Skin epidermis (tissue), 12 donors: Measurements from ENCODE around the gene PADI2.
"Not testable (repeated sequence)": the region's sequence is repeated elsewhere in the genome, so short reads cannot be mapped to it uniquely, and the experiment has no call there.

ENCODE experiments used
- H3K27ac ChIP-seq, 21 experiments: fragments of 200-600 bp; sonication (generic) in 11 of 21; one replicate each; pipeline ENCODE4 v1.5.0; 2020; ENCODE audit warnings: mild to moderate bottlenecking in 3 of 21, inconsistent platforms in 2 of 21, moderate library complexity in 2 of 21
- H3K4me3 ChIP-seq, 7 experiments: fragments of 200-600 bp; sonication (generic) in 2 of 7; one replicate each; pipeline ENCODE4 v1.5.0; 2020; ENCODE audit warnings: inconsistent platforms in 2 of 7, mild to moderate bottlenecking in 2 of 7, moderate library complexity in 1 of 7

Gene PADI2

GRCh38 chr1:17066361-17067068 is 52.7 kb downstream of the PADI2 start:
- Histone ChIP-seq H3K4me3 (no peak overlapping the region), H3K27ac (peak overlapping the region in 4 of 21 experiments; percentile 3 to 39 (median 34))

- no peak overlapping the region for H3K4me3 ChIP-seq
- H3K27ac ChIP-seq, result peak overlapping the region in 4 of 21 experiments; percentile 13 to 39 (median 34)
Observed at GRCh38 chr1:17065666-17066065, 53.6 kb downstream of the PADI2 start.

GRCh38 chr1:17062751-17063150 is 56.5 kb downstream of the PADI2 start:
- H3K27ac ChIP-seq, result peak overlapping the region in 1 of 21 experiments; percentile 12

DNA sequence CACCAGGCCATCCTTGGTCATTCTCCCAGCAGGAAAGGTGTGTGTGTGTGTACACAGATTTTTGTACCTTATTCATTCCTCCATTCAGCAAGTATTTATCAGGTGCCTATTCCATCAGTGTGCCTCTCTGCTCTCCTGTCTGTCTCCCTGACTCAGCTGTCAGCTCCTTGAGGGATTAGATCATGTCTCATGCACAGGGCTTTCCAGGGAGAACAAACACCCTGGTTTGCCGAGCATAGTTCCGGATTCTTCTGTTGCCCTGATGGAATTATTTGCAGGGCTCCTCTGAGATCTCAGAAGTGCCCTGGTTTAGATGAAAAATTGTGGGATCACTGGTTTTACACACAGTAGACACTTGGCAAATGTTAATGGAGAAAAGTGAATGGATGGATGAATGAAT is 57.4 kb downstream of the PADI2 start:
- H3K4me3 ChIP-seq, result no peak overlapping the region
- H3K27ac ChIP-seq, result no peak overlapping the region

More at GRCh38 chr1:17062751-17063150, 56.5 kb downstream of the PADI2 start:
- H3K4me3 ChIP-seq, result not testable (repeated sequence)

- Histone ChIP-seq H3K4me3 (no peak overlapping the region), H3K27ac (no peak overlapping the region)
Observed at GRCh38 chr1:17061486-17061885, 57.8 kb downstream of the PADI2 start.

DNA sequence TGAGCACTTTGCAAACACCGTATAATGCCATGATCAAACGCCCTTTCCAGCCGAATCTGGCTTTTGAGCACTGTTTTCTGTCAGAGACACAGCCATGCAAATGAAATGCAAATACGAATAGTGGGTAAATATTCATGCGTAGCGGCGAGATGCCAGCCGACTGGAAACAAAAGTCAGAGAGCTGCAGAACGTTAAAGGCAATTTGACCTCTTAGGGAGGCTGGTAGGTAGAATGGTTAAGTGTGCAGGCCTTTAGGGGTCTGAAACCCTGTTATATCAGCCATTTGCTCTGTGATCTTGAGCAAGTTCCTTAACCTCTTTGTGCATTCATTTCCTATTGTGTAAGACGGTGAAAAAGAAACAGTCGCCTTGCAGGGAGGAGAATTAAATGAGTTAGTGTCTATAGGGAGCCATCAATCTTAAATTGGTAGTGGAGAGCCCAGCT is 58.9 kb downstream of the PADI2 start:
- H3K27ac ChIP-seq, result no peak overlapping the region

GRCh38 chr1:17059391-17060305 is 59.6 kb downstream of the PADI2 start:
- H3K4me3 ChIP-seq, result no peak overlapping the region
- H3K27ac ChIP-seq, result no peak overlapping the region

More for the DNA sequence above, 58.9 kb downstream of the PADI2 start:
- H3K4me3 ChIP-seq, result no peak overlapping the region

DNA sequence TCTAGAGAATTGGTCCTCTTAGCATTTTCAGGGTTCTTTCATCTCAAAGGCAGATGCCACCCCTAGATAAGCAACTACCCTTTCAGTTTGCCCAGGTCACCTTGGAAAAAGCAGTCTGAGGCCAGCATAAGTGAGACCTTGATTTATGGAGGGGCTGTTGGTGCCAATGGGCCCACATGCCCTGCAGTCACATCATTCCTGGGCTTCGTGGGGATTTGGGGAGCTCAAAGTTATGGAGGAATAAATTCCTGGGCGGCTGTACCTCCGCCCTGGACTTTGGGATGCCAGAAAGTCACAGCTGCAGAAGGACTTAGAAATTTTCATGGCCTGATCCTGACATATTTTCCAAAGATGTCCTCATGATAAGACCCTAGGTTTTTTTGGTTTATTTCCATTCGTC is 62.7 kb downstream of the PADI2 start:
- Histone ChIP-seq H3K27ac (no peak overlapping the region), H3K4me3 (no peak overlapping the region)

GRCh38 chr1:17055801-17056200 is 63.5 kb downstream of the PADI2 start:
- Histone ChIP-seq H3K27ac (no peak overlapping the region), H3K4me3 (no peak overlapping the region)

DNA sequence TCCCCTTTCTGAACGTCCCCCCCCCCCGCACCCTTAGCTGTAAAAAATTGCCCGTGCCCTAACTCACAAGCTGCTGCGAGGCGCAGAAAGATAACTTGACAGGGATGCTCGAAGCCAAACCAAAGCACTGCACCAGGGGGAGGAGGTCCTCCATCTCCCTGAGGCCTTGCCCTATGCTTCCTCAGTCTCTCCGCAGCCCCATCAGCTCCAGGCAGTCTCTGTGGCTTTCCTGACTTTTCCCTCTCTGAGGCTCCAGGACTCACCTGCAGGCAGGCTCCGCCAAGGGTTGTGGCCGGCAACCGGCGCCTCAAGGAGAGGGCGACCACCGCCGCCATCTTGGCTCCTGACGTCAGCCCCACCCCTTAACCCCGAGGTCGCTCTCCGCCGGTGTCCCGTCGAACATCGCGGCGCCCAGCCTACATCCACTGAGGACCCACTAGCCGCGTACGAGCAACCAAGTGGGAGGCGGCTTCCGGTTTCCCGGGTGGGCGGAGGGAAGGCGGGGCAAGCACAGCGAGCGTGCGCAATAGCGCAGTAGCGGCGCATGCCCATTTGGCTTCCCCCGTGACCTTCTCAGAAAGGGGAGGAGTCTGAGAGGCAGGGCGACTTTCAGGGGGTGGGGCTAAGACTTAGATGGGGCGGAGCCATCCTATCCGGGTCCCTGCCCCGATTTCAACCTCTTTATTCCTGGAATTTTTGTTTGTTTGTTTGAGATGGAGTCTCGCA is 65.4 kb downstream of the PADI2 start, which contains the start of gene SDHB:
SDHB (minus strand) TSS at position 348 of the 726 bp plus-strand sequence; CDS start at position 335, 13 bp downstream.
- Histone ChIP-seq H3K4me3 (peak within 1 kb of the TSS; percentile 53 to 95 (median 69)), H3K27ac (peak within 1 kb of the TSS in 20 of 21 experiments; percentile 62 to 91 (median 78))

GRCh38 chr1:17053086-17053684 is 66.1 kb downstream of the PADI2 start:
- peak overlapping the region in 20 of 21 experiments; percentile 62 to 91 (median 78) for H3K27ac ChIP-seq
- H3K4me3 ChIP-seq, result peak overlapping the region; percentile 53 to 95 (median 69)

DNA sequence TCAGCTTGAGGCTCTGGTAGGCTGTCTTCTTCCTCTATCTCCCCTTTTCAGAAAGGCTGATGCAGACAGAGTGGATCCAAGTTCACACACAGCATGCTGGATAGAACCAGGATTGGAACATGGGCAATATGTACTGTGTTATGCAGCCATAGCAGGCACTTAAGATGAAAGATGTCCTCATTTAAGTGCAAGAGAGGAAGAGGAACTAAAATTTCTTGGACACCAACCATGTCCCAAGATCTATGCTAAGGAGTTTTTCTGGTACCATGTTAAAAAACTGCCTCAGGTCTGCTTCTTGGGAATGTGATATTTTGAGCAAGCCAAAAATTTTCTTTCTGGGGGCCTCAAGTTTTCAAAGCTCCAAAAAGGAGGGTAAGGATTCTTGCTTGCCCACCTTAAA is 66.6 kb downstream of the PADI2 start:
- H3K27ac ChIP-seq, result peak overlapping the region in 5 of 21 experiments; percentile 77 to 86 (median 83)
- peak overlapping the region in 3 of 7 experiments; percentile 53 to 91 (median 59) for H3K4me3 ChIP-seq

DNA sequence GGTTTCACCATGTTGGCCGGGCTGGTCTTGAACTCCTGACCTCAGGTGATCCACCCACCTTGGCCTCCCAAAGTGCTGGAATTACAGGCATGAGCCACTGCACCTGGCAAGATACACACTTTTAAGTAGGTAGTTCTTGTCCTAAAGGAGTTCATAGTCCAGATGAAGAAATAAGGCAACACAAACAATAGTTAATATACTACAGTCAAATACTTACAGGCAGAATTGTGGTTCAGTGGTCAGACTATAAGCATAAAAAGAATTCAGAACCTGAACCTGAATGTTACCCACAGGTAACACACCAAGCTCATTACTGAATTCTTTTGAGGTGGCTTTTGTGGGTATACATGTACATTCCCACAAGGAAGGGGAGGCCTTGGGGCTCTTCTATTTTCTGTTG is 67.2 kb downstream of the PADI2 start:
- Histone ChIP-seq H3K27ac (no peak overlapping the region), H3K4me3 (no peak overlapping the region)

- H3K27ac ChIP-seq, result no peak overlapping the region
- no peak overlapping the region for H3K4me3 ChIP-seq
Observed at GRCh38 chr1:17047924-17048323, 71.3 kb downstream of the PADI2 start.

DNA sequence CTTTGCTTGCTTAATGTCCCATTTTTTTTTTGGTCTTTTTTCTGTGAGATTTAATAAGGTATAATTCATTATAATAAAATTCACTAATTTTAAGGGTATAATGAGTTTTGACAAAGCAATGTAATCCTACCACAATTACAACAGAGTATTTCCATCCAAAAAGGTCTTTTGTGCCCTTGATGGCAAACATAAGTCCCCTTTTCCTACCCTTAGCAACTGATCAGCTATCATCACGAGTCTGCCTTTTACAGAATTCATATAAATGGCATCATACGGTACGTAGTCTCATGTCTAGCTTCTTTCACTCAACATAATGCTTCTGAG is 73.0 kb downstream of the PADI2 start:
- Histone ChIP-seq H3K27ac (no peak overlapping the region), H3K4me3 (no peak overlapping the region)

DNA sequence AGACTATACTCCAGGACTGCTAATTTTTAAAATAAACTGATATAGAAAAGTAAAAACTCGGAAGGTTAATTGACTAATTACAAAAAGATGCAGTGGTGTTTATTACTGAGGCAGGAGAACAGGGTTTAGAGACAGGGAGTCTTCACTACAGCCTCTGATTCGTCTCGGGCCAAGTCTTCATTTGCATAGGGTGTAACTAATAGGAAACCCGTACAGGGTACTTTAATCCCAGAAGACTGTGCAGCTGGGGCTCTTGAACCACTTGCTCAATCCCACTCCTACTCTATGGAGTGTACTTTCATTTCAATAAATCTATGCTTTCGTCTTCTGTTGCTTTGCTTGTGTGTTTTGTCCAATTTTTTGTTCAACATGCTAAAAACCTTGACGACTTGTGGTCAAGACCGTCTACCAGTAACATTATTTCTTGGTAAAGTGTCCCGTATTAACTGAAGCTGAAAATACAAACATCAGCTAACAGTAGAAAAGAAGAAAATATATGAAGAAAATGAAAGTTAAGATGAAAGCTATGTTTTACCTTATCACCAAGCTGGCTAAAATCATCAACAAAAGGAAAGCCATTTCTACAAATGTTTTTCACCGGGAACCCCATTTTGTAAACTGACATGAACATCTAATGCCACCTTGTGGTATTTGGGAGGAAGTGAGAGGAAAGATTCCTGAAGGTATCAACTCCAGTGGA is 73.5 kb downstream of the PADI2 start:
- Histone ChIP-seq H3K4me3 (no peak overlapping the region), H3K27ac (peak overlapping the region in 4 of 21 experiments; percentile 14 to 42 (median 34))

GRCh38 chr1:17045150-17045549 is 74.1 kb downstream of the PADI2 start:
- H3K27ac ChIP-seq, result peak overlapping the region in 4 of 21 experiments; percentile 14 to 42 (median 34)
- H3K4me3 ChIP-seq, result no peak overlapping the region

GRCh38 chr1:17043676-17044075 is 75.6 kb downstream of the PADI2 start:
- H3K4me3 ChIP-seq, result no peak overlapping the region
- H3K27ac ChIP-seq, result no peak overlapping the region

GRCh38 chr1:17040135-17040534 is 79.1 kb downstream of the PADI2 start:
- H3K4me3 ChIP-seq, result no peak overlapping the region
- no peak overlapping the region for H3K27ac ChIP-seq
